HEK293T (cell line): Measurements from ENCODE around the gene SRP68.

Experiments
- BHLHE40 ChIP-seq: fragments of 450-650 bp; IDR thresholded peaks from 2 replicates; pipeline ENCODE4 v1.6.1; 2016; ENCODE audit warnings: mild to moderate bottlenecking, moderate library complexity, borderline replicate concordance
- FOXA1 ChIP-seq: fragments of 450-650 bp; IDR thresholded peaks from 2 replicates; pipeline ENCODE4 v1.6.1; 2016; ENCODE audit warnings: mild to moderate bottlenecking

DNA sequence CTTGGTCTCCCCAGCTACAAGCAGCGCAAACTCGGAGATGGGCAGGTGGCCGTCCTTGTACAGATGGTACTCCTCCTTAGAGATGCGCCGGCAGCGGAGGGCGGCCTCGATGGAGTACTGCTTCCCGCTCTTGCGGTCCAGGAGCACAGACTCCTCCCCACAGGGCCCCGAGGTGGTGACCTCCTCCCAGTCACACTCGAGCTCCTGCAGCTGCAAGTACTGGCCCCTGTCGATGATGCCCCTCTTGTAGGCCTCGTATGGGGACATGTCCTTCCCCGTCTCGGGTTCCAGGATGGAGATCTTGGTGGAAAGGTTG lies 64.5 kb downstream of the SRP68 start:
- no peak for TF ChIP-seq FOXA1
- no peak for TF ChIP-seq BHLHE40
